ENCODE results near the gene C19orf12.

DNA sequence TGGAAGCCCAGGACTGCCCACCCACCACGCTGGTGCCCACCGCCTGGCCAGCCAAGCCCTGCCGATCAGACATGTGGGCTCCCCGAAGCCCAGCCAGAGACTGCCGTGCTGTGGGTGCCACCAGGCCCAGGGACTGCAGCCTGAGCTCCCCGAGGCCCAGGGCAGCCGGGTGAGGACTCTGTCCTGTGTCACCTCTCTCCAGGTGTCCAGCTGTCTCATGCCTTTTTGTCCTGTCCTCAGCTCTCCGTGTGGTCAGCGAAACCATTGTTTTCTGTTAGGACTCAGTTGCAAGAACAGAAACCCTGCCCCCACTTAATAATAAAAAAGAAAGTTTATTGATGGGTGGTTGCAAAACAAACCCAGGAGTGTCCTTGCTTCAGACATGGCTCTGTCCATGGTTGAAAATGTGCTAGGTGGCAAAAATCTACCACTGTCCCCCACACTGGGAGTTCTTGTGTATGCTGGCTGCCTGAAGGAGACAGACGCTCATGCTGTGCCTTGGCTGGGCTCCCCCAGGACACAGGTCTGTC, 39.9 kb downstream of the C19orf12 start:
- TF ChIP-seq CTCF (IDR thresholded peaks at IDR 0.05; ENCODE audit: insufficient read depth, low read length, poor library complexity, severe bottlenecking) (no peak), EZH2phosphoT487 (conservative IDR thresholded peaks at IDR 0.05; ENCODE audit: low read length) (no peak)
